Bronchus fibroblast of lung (primary cell): ENCODE results near the gene SIGLEC1. TPM values are rescaled to one million over a fixed set of nuclear protein-coding genes. Genes with fewer than 3 reads are reported as not detected.

ENCODE experiments used
- total RNA-seq: library from RNA; depleted of rRNA; stranded (reverse); fragments of >200 nt; gene quantifications from 2 replicates; pipeline ENCODE4 v1.2.3, GENCODE V29; 2015

SIGLEC1 gene
- total RNA-seq: not detected in 2 replicates

GRCh38 chr20:3712279-3712873, at the start of gene SIGLEC1:
Gene SIGLEC1 (minus strand): TSS chr20:3712600. CDS start chr20:3707128, 5,472 bp downstream.

DNA sequence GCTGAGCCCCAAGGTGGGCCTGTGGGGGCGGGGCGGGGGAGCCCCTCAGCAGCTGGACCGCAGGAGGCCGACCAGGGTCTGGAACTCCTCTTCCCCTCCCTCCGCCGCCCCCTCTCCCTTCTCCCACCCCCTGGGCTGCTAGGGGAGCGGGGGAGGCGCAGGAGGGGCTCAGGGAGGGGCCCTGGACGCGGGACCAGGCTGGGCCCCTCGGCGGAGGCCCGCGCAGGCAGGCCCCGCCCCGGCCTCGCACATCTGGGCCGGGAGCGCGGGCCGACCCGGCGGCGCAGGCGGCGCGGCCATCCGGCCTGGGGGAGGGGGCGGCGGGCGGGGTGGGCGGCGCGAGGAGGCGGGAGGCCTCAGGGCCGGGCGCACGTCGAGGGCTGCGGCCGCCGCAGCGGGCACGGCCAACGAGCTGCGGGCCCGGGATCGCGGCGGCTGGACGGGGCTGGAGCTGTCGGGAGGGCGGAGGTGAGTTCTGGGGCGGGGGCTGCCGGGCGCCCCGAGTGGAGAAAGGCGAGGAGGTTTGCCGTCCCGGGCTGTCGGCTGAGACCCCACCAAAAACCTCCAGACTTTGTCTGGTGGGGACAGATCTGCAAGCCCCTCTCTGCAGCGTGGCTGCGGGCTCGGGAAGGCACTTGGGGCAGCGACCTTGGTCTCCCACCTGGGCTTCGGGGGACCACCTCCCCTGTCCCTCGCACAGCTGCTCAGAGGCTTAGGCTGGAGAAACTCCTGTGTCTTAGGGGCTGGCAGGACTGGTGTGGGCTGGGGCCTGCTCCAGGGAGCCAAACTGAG, 20.1 kb upstream of the SIGLEC1 start, which contains the start of gene HSPA12B:
TSS of gene HSPA12B (plus strand) at position 359 of the 792 bp plus-strand sequence. CDS start 5,990 bp downstream, outside the sequence.

DNA sequence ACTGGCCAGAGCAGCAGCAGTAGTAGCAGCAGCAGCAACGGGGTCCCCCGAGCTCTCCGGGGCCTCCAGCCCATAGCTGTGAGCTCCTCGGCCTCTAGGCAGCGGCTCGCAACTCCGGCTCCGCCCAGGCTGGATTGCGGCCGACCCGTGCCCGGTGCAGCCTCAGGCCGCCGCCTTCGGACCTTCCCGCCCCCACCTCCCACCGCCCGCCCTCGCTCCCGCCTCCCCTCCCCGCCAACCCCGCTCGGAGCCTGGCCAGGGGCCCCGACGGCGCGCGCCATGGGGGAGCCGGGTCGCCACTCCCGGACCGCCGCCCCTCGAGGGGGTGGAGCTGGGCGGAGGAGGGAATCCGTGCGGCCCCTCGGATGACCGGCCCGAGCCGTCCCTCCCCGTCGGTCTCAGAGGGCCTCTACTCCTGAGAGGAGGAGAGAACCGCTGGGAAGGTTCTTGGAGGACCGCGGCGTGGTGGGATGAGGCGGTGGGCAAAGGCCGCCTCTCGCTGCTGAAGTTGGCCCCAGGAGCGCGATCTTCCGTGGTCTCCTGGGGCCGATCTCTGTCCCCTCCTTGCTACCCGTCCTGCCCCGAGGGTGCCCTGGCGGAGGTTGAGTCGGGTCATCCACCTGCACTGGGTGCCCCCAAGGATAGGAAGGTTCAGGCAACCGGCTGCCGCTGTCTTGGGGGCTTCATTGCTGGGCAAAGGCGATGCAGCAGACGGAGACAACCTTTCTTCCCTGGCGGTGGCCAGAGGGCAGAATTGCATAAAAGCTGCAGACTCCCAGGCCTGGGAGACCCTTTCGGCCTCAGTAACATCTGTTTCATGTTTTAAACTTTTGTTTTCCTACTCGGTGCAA, 30.2 kb downstream of the SIGLEC1 start, which contains the start of gene ADAM33:
TSS of gene ADAM33 (minus strand) at position 80 of the 851 bp plus-strand sequence. CDS start at position 74, 6 bp downstream.

DNA sequence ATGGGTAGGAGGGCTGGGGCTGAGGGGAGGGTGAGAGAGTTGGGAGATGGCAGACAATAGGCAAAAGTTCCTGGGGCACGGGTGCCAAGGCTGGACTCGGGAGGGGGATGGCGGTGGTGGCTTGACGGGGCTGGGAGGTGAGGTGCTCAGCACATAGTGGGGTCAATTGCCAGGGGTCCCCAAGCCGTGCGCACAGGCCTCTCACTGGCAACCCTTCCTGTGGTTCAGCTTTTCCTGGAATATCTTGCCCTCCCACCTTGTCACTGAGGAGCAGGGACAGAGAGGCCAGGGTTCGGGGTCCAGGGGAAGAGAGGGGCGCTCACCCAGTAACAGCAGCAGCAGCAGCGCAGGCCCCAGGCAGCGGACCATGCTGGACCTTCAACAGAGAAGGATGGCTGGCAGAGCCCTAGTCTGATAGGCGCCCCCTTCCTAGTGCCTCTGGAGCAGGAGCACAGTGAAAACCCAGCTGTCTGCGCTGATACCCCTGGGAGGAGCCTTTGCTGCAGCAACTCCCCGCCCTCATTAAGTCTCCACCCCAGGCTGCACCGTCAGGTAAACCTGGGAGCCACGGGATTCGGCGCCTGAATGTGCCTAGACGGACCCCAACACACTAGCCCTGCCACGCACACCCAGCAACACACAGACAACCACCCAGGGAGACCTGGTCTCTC, 49.2 kb downstream of the SIGLEC1 start, which contains the start of gene GFRA4:
TSS of gene GFRA4 (minus strand) at position 369 of the 671 bp plus-strand sequence. CDS start at position 369, 0 bp downstream.

Other genes starting within 250 kb of the SIGLEC1 start
- gene ATRN, start 241.6 kb downstream of the SIGLEC1 start, total RNA-seq: 14.3 and 14.4 TPM in 2 replicates
- not detected in 2 replicates for gene GFRA4, start 49.2 kb downstream of the SIGLEC1 start, total RNA-seq
- gene ADAM33, start 30.6 kb downstream of the SIGLEC1 start, total RNA-seq: 14.7 and 15.3 TPM in 2 replicates
- 0.45 and 0.50 TPM in 2 replicates for gene HSPA12B, start 20.1 kb upstream of the SIGLEC1 start, total RNA-seq
- 70.6 and 77.5 TPM in 2 replicates for gene ADISSP, start 55.2 kb upstream of the SIGLEC1 start, total RNA-seq
- 0.15 and 0.17 TPM in 2 replicates for gene SPEF1, start 68.8 kb upstream of the SIGLEC1 start, total RNA-seq
- gene CENPB, start 74.1 kb upstream of the SIGLEC1 start, total RNA-seq: 87.7 and 89.1 TPM in 2 replicates
- gene CDC25B, start 83.7 kb upstream of the SIGLEC1 start, total RNA-seq: 98.1 and 117 TPM in 2 replicates
- gene AP5S1, start 107.9 kb upstream of the SIGLEC1 start, total RNA-seq: 18.9 and 19.7 TPM in 2 replicates
- gene MAVS, start 134.2 kb upstream of the SIGLEC1 start, total RNA-seq: 19.6 and 19.7 TPM in 2 replicates
- 29.9 and 33.3 TPM in 2 replicates for gene PANK2, start 176.8 kb upstream of the SIGLEC1 start, total RNA-seq